ENCODE measurements around the gene VWF.
A peak's percentile ranks its signal among the peaks of the same experiment; 100 is the strongest.

Gene VWF

GRCh38 chr12:6061660-6062059, 62.8 kb downstream of the VWF start:
- Histone ChIP-seq H3K9ac (ENCODE audit: low read depth in 1 of 2, low read length in 2 of 2) (no peak overlapping the region), H3K27me3 (ENCODE audit: control insufficient read depth in 1 of 2, insufficient read depth in 2 of 2, low read length in 2 of 2) (peaks cover 3 to 4% of the 10 kb centered on the region in 2 donors), H3K9me3 (ENCODE audit: control insufficient read depth in 1 of 2, low read length in 2 of 2) (no peaks in the 10 kb centered on the region), H3K4me3 (ENCODE audit: low read depth in 1 of 2, low read length in 2 of 2) (no peak overlapping the region), H3K4me1 (ENCODE audit: control insufficient read depth in 1 of 2, insufficient read depth in 2 of 2, low read length in 2 of 2) (peaks cover 9 to 13% of the 10 kb centered on the region in 2 donors), H3K27ac (ENCODE audit: low read depth, low read length) (no peak overlapping the region), H3K36me3 (ENCODE audit: control insufficient read depth in 1 of 2, insufficient read depth in 2 of 2, low read length in 2 of 2) (no peaks in the 10 kb centered on the region)

- no peaks in the 10 kb centered on the region for H3K9me3 ChIP-seq (ENCODE audit: control insufficient read depth in 1 of 2, low read length in 2 of 2)
- no peak overlapping the region for H3K9ac ChIP-seq (ENCODE audit: low read depth in 1 of 2, low read length in 2 of 2)
- no peaks in the 10 kb centered on the region for H3K36me3 ChIP-seq (ENCODE audit: control insufficient read depth in 1 of 2, insufficient read depth in 2 of 2, low read length in 2 of 2)
- peaks cover 4 to 11% of the 10 kb centered on the region in 2 donors for H3K27me3 ChIP-seq (ENCODE audit: control insufficient read depth in 1 of 2, insufficient read depth in 2 of 2, low read length in 2 of 2)
- H3K4me3 ChIP-seq (ENCODE audit: low read depth in 1 of 2, low read length in 2 of 2): no peak overlapping the region
- no peak overlapping the region for H3K27ac ChIP-seq (ENCODE audit: low read depth, low read length)
- peaks cover 12 to 17% of the 10 kb centered on the region in 2 donors for H3K4me1 ChIP-seq (ENCODE audit: control insufficient read depth in 1 of 2, insufficient read depth in 2 of 2, low read length in 2 of 2)
These were observed 64.5 kb downstream of the VWF start for GRCh38 chr12:6059860-6060565.

- H3K27ac ChIP-seq (ENCODE audit: low read depth, low read length): no peak overlapping the region
- no peak overlapping the region for H3K4me3 ChIP-seq (ENCODE audit: low read depth in 1 of 2, low read length in 2 of 2)
- peaks cover 12 to 17% of the 10 kb centered on the region in 2 donors for H3K4me1 ChIP-seq (ENCODE audit: control insufficient read depth in 1 of 2, insufficient read depth in 2 of 2, low read length in 2 of 2)
- no peaks in the 10 kb centered on the region for H3K9me3 ChIP-seq (ENCODE audit: control insufficient read depth in 1 of 2, low read length in 2 of 2)
- H3K27me3 ChIP-seq (ENCODE audit: control insufficient read depth in 1 of 2, insufficient read depth in 2 of 2, low read length in 2 of 2): peaks cover 4 to 15% of the 10 kb centered on the region in 2 donors
- no peaks in the 10 kb centered on the region for H3K36me3 ChIP-seq (ENCODE audit: control insufficient read depth in 1 of 2, insufficient read depth in 2 of 2, low read length in 2 of 2)
- no peak overlapping the region for H3K9ac ChIP-seq (ENCODE audit: low read depth in 1 of 2, low read length in 2 of 2)
These were observed 65.2 kb downstream of the VWF start for GRCh38 chr12:6059221-6059620.

- H3K9me3 ChIP-seq (ENCODE audit: control insufficient read depth in 1 of 2, low read length in 2 of 2): no peaks in the 10 kb centered on the region
- peaks cover 4 to 15% of the 10 kb centered on the region in 2 donors for H3K27me3 ChIP-seq (ENCODE audit: control insufficient read depth in 1 of 2, insufficient read depth in 2 of 2, low read length in 2 of 2)
- H3K4me1 ChIP-seq (ENCODE audit: control insufficient read depth in 1 of 2, insufficient read depth in 2 of 2, low read length in 2 of 2): peaks cover 12 to 17% of the 10 kb centered on the region in 2 donors
- H3K36me3 ChIP-seq (ENCODE audit: control insufficient read depth in 1 of 2, insufficient read depth in 2 of 2, low read length in 2 of 2): no peaks in the 10 kb centered on the region
- H3K4me3 ChIP-seq (ENCODE audit: low read depth in 1 of 2, low read length in 2 of 2): no peak overlapping the region
- no peak overlapping the region for H3K9ac ChIP-seq (ENCODE audit: low read depth in 1 of 2, low read length in 2 of 2)
- no peak overlapping the region for H3K27ac ChIP-seq (ENCODE audit: low read depth, low read length)
These were observed 65.8 kb downstream of the VWF start for GRCh38 chr12:6058481-6059161.

GRCh38 chr12:6057700-6058099, 66.8 kb downstream of the VWF start:
- Histone ChIP-seq H3K27me3 (ENCODE audit: control insufficient read depth in 1 of 2, insufficient read depth in 2 of 2, low read length in 2 of 2) (peaks cover 4 to 15% of the 10 kb centered on the region in 2 donors), H3K27ac (ENCODE audit: low read depth, low read length) (no peak overlapping the region), H3K36me3 (ENCODE audit: control insufficient read depth in 1 of 2, insufficient read depth in 2 of 2, low read length in 2 of 2) (no peaks in the 10 kb centered on the region), H3K4me1 (ENCODE audit: control insufficient read depth in 1 of 2, insufficient read depth in 2 of 2, low read length in 2 of 2) (peaks cover 12 to 17% of the 10 kb centered on the region in 2 donors), H3K4me3 (ENCODE audit: low read depth in 1 of 2, low read length in 2 of 2) (no peak overlapping the region), H3K9me3 (ENCODE audit: control insufficient read depth in 1 of 2, low read length in 2 of 2) (no peaks in the 10 kb centered on the region), H3K9ac (ENCODE audit: low read depth in 1 of 2, low read length in 2 of 2) (no peak overlapping the region)

GRCh38 chr12:6056406-6057240, 67.8 kb downstream of the VWF start:
- Histone ChIP-seq H3K4me3 (ENCODE audit: low read depth in 1 of 2, low read length in 2 of 2) (peak overlapping the region; percentile 44 to 49), H3K27ac (ENCODE audit: low read depth, low read length) (no peak overlapping the region), H3K36me3 (ENCODE audit: control insufficient read depth in 1 of 2, insufficient read depth in 2 of 2, low read length in 2 of 2) (no peaks in the 10 kb centered on the region), H3K4me1 (ENCODE audit: control insufficient read depth in 1 of 2, insufficient read depth in 2 of 2, low read length in 2 of 2) (peaks cover 12 to 17% of the 10 kb centered on the region in 2 donors), H3K9ac (ENCODE audit: low read depth in 1 of 2, low read length in 2 of 2) (peak overlapping the region in 1 of 2 donors; percentile 43), H3K27me3 (ENCODE audit: control insufficient read depth in 1 of 2, insufficient read depth in 2 of 2, low read length in 2 of 2) (peaks cover 4 to 15% of the 10 kb centered on the region in 2 donors), H3K9me3 (ENCODE audit: control insufficient read depth in 1 of 2, low read length in 2 of 2) (no peaks in the 10 kb centered on the region)

- Histone ChIP-seq H3K9ac (ENCODE audit: low read depth in 1 of 2, low read length in 2 of 2) (no peak overlapping the region), H3K36me3 (ENCODE audit: control insufficient read depth in 1 of 2, insufficient read depth in 2 of 2, low read length in 2 of 2) (no peaks in the 10 kb centered on the region), H3K27ac (ENCODE audit: low read depth, low read length) (no peak overlapping the region), H3K27me3 (ENCODE audit: control insufficient read depth in 1 of 2, insufficient read depth in 2 of 2, low read length in 2 of 2) (peaks cover 4 to 15% of the 10 kb centered on the region in 2 donors), H3K9me3 (ENCODE audit: control insufficient read depth in 1 of 2, low read length in 2 of 2) (no peaks in the 10 kb centered on the region), H3K4me1 (ENCODE audit: control insufficient read depth in 1 of 2, insufficient read depth in 2 of 2, low read length in 2 of 2) (peaks cover 9 to 12% of the 10 kb centered on the region in 2 donors), H3K4me3 (ENCODE audit: low read depth in 1 of 2, low read length in 2 of 2) (no peak overlapping the region)
These were observed 70.9 kb downstream of the VWF start for GRCh38 chr12:6053541-6053940.

- Histone ChIP-seq H3K4me1 (ENCODE audit: control insufficient read depth in 1 of 2, insufficient read depth in 2 of 2, low read length in 2 of 2) (peaks cover 8 to 9% of the 10 kb centered on the region in 2 donors), H3K4me3 (ENCODE audit: low read depth in 1 of 2, low read length in 2 of 2) (no peak overlapping the region), H3K9ac (ENCODE audit: low read depth in 1 of 2, low read length in 2 of 2) (no peak overlapping the region), H3K27ac (ENCODE audit: low read depth, low read length) (no peak overlapping the region), H3K27me3 (ENCODE audit: control insufficient read depth in 1 of 2, insufficient read depth in 2 of 2, low read length in 2 of 2) (peaks cover 4 to 15% of the 10 kb centered on the region in 2 donors), H3K9me3 (ENCODE audit: control insufficient read depth in 1 of 2, low read length in 2 of 2) (no peaks in the 10 kb centered on the region), H3K36me3 (ENCODE audit: control insufficient read depth in 1 of 2, insufficient read depth in 2 of 2, low read length in 2 of 2) (no peaks in the 10 kb centered on the region)
These were observed 71.5 kb downstream of the VWF start for GRCh38 chr12:6052940-6053329.

- no peak overlapping the region for H3K9ac ChIP-seq (ENCODE audit: low read depth in 1 of 2, low read length in 2 of 2)
- peaks cover 8 to 9% of the 10 kb centered on the region in 2 donors for H3K4me1 ChIP-seq (ENCODE audit: control insufficient read depth in 1 of 2, insufficient read depth in 2 of 2, low read length in 2 of 2)
- H3K36me3 ChIP-seq (ENCODE audit: control insufficient read depth in 1 of 2, insufficient read depth in 2 of 2, low read length in 2 of 2): no peaks in the 10 kb centered on the region
- peaks cover 4 to 15% of the 10 kb centered on the region in 2 donors for H3K27me3 ChIP-seq (ENCODE audit: control insufficient read depth in 1 of 2, insufficient read depth in 2 of 2, low read length in 2 of 2)
- no peak overlapping the region for H3K27ac ChIP-seq (ENCODE audit: low read depth, low read length)
- H3K4me3 ChIP-seq (ENCODE audit: low read depth in 1 of 2, low read length in 2 of 2): no peak overlapping the region
- H3K9me3 ChIP-seq (ENCODE audit: control insufficient read depth in 1 of 2, low read length in 2 of 2): no peaks in the 10 kb centered on the region
These were observed 72.1 kb downstream of the VWF start for GRCh38 chr12:6052206-6052939.

Measured in duodenal mucosa (tissue), 2 donors.